ENCODE results near the gene CDC7. TPM values are rescaled to one million over a fixed set of nuclear protein-coding genes. Genes with fewer than 3 reads are reported as not detected.

The CDC7 gene
- total RNA-seq, 1 donor from 2014 or later: 156 TPM

DNA sequence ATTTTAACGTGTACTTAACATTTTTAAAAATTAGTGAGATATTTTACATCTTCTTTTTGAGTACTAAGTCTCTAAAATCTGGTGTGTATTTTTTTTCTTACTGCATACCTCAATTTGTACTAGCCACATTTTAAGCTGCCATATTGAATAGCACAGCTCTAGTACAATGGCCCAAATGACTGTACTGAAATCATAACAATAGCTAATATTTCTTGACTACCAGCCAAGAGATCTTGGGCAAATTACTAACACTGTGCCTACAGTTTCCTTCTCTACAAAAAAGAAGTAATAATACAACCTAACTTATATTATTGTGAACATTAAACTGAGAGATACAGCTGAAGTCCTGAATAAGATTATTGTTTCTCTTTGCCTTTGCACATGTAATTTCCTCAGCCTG, 57.2 kb downstream of the CDC7 start:
- no peak for DNase-seq (ENCODE audit: low spot score)
- Histone ChIP-seq H3K27ac (no peak overlapping the region), H2AFZ (replicated peaks) (no peak overlapping the region), H3K4me1 (peaks cover 3% of the 10 kb centered on the region), H3F3A (ENCODE audit: low read depth) (no peaks in the 10 kb centered on the region), H3K79me2 (ENCODE audit: low read depth) (no peaks in the 10 kb centered on the region), H3K4me3 (no peak overlapping the region), H3K9me3 (ENCODE audit: low read depth) (no peaks in the 10 kb centered on the region), H3K36me3 (no peaks in the 10 kb centered on the region), H4K20me1 (ENCODE audit: low read depth) (no peaks in the 10 kb centered on the region), H3K9ac (no peak overlapping the region), H3K27me3 (no peaks in the 10 kb centered on the region), H3K4me2 (no peak overlapping the region)
- Mint-ChIP-seq H3K36me3 (peaks cover 3% of the 10 kb centered on the region), H3K9me3 (peaks cover 10% of the 10 kb centered on the region), H3K4me3 (no peak overlapping the region), H3K27me3 (ENCODE audit: insufficient read depth, low read depth) (peaks cover 11% of the 10 kb centered on the region), H3K27ac (no peak overlapping the region), H3K4me1 (peaks cover 24% of the 10 kb centered on the region)
- TF ChIP-seq EZH2phosphoT487 (IDR thresholded peaks at IDR 0.05): no peak
- TF ChIP-seq EZH2 (IDR thresholded peaks at IDR 0.05): no peak
- TF ChIP-seq, protein P1, sequence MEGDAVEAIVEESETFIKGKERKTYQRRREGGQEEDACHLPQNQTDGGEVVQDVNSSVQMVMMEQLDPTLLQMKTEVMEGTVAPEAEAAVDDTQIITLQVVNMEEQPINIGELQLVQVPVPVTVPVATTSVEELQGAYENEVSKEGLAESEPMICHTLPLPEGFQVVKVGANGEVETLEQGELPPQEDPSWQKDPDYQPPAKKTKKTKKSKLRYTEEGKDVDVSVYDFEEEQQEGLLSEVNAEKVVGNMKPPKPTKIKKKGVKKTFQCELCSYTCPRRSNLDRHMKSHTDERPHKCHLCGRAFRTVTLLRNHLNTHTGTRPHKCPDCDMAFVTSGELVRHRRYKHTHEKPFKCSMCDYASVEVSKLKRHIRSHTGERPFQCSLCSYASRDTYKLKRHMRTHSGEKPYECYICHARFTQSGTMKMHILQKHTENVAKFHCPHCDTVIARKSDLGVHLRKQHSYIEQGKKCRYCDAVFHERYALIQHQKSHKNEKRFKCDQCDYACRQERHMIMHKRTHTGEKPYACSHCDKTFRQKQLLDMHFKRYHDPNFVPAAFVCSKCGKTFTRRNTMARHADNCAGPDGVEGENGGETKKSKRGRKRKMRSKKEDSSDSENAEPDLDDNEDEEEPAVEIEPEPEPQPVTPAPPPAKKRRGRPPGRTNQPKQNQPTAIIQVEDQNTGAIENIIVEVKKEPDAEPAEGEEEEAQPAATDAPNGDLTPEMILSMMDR (IDR thresholded peaks at IDR 0.05): no peak

DNA sequence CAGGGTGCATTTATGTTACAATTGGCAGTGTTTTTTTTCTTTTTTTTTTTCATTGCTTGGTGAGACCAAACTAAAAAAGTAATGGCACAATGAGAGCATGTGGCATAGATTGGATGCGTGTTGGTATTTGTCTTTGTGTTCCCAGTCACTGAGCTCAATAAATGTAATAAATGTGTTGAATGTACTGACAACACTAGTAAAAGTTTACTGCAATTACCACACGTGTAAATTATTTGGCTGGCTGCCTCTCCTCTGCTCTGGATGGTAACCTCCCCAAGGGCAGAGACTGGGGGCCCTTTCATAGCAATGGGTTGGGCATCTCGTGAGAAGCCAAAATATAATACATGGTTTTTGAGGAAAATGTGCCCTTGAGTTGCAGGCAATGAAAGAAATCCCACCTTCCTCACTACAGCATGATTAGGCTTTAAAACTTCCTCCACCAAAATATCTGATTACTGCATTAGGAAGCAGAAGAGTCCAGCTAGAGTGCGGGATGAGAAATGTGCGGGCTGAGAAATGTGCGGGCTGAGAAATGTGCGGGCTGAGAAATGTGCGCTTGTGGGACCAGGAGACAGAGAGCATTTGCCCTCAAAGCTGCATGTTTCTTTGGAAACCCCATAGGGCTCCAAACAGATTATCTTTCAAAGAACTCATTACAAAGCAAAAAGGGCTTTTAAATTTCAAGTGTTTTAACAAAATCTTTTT, 58.5 kb downstream of the CDC7 start:
- no peak for DNase-seq (ENCODE audit: low spot score)
- TF ChIP-seq, protein P1 (IDR thresholded peaks at IDR 0.05): no peak
- TF ChIP-seq EZH2phosphoT487 (IDR thresholded peaks at IDR 0.05) (no peak), EZH2 (IDR thresholded peaks at IDR 0.05) (no peak)
- Mint-ChIP-seq H3K9me3 (peaks cover 21% of the 10 kb centered on the region), H3K36me3 (peaks cover 3% of the 10 kb centered on the region), H3K4me1 (peaks cover 27% of the 10 kb centered on the region), H3K27me3 (ENCODE audit: insufficient read depth, low read depth) (peaks cover 11% of the 10 kb centered on the region), H3K27ac (no peak overlapping the region), H3K4me3 (no peak overlapping the region)
- Histone ChIP-seq H3K27me3 (no peaks in the 10 kb centered on the region), H2AFZ (replicated peaks) (no peak overlapping the region), H3K27ac (no peak overlapping the region), H3K9me3 (ENCODE audit: low read depth) (peaks cover 5% of the 10 kb centered on the region), H3K79me2 (ENCODE audit: low read depth) (no peaks in the 10 kb centered on the region), H3K36me3 (no peaks in the 10 kb centered on the region), H3K9ac (no peak overlapping the region), H3K4me3 (no peak overlapping the region), H3F3A (ENCODE audit: low read depth) (no peaks in the 10 kb centered on the region), H4K20me1 (ENCODE audit: low read depth) (no peaks in the 10 kb centered on the region), H3K4me2 (no peak overlapping the region), H3K4me1 (peaks cover 3% of the 10 kb centered on the region)

DNA sequence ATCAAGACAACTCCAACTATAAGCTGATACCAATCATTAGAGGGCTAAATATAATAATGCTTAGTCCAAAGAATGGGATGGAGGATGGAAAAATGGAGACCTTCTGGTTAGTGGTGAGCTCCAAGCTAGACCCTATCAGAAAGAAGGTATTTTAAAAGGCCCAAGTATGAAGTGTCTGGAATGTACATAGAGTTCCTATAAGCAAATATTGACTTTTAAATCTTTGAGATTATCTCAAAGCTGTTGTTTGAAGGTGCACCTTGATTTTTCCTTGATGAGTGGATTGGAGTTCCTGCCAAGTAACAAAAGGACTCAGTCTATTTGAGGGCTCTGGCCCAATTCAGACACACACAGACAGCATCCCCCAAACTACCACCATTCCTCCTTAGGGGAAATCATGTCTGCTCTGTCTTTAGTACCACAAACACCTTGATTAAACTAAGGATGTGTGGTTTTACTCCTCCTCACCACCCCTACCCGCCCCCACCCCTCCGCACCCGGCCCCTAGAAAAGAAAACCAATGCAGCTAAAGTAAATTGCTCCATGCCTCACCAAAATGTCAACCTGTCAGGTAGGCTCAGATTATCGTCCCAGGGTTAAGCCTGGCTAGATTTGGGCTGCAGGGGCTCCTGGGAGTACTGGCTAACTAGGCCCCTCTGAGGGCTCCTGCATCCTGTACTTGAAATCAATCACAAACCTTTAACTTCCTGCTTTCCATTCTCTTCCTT, 59.4 kb downstream of the CDC7 start:
- no peaks in the 10 kb centered on the region for H3K79me2 ChIP-seq (ENCODE audit: low read depth)
- H2AFZ ChIP-seq (replicated peaks): no peak overlapping the region
- peaks cover 9% of the 10 kb centered on the region for H3K4me1 ChIP-seq
- Mint-ChIP-seq H3K9me3 (peaks cover 25% of the 10 kb centered on the region), H3K4me3 (no peak overlapping the region), H3K4me1 (peaks cover 36% of the 10 kb centered on the region), H3K27ac (no peak overlapping the region), H3K27me3 (ENCODE audit: insufficient read depth, low read depth) (peaks cover 11% of the 10 kb centered on the region), H3K36me3 (peaks cover 3% of the 10 kb centered on the region)
- H4K20me1 ChIP-seq (ENCODE audit: low read depth): no peaks in the 10 kb centered on the region
- H3F3A ChIP-seq (ENCODE audit: low read depth): peaks cover 6% of the 10 kb centered on the region
- H3K27me3 ChIP-seq: no peaks in the 10 kb centered on the region
- DNase-seq (ENCODE audit: low spot score): no peak
- no peak overlapping the region for H3K4me3 ChIP-seq
- no peak overlapping the region for H3K27ac ChIP-seq
- H3K4me2 ChIP-seq: no peak overlapping the region
- H3K36me3 ChIP-seq: no peaks in the 10 kb centered on the region
- no peak overlapping the region for H3K9ac ChIP-seq
- H3K9me3 ChIP-seq (ENCODE audit: low read depth): peaks cover 5% of the 10 kb centered on the region
- no peak for TF ChIP-seq EZH2phosphoT487 (IDR thresholded peaks at IDR 0.05)
- TF ChIP-seq, protein P1 (IDR thresholded peaks at IDR 0.05): no peak

All from neural progenitor cell (in vitro differentiated cells).